GM18870 (cell line): ENCODE results near the gene DPYSL4.

ENCODE experiments used
- ATAC-seq: cut with Tn5 transposase; IDR thresholded peaks from one replicate; pipeline ENCODE4 v1.9.1; 2021; ENCODE audit warnings: moderate library complexity; ENCODE audit not compliant: unreplicated experiment

The DPYSL4 gene

GRCh38 chr10:132175907-132176581, 10.7 kb upstream of the DPYSL4 start:
- ATAC-seq, result no peak

- ATAC-seq, result no peak
These were observed 9.9 kb upstream of the DPYSL4 start for GRCh38 chr10:132176623-132177500.

- ATAC-seq, result no peak
These were observed 8.7 kb upstream of the DPYSL4 start for GRCh38 chr10:132178046-132178445.

GRCh38 chr10:132178672-132179545, 7.8 kb upstream of the DPYSL4 start:
- ATAC-seq, result no peak

- no peak for ATAC-seq
These were observed 7.0 kb upstream of the DPYSL4 start for GRCh38 chr10:132179551-132180392.

GRCh38 chr10:132180736-132181135, 6.0 kb upstream of the DPYSL4 start:
- no peak for ATAC-seq

GRCh38 chr10:132181691-132182425, 4.9 kb upstream of the DPYSL4 start:
- no peak for ATAC-seq

GRCh38 chr10:132182591-132182990, 4.2 kb upstream of the DPYSL4 start:
- no peak for ATAC-seq

GRCh38 chr10:132183046-132183445, 3.7 kb upstream of the DPYSL4 start:
- no peak for ATAC-seq

GRCh38 chr10:132184816-132185593, 1.7 kb upstream of the DPYSL4 start:
- no peak for ATAC-seq

GRCh38 chr10:132185601-132186487, 904 bp upstream of the DPYSL4 start:
- ATAC-seq, result no peak

- no peak for ATAC-seq
These were observed 836 bp downstream of the DPYSL4 start for GRCh38 chr10:132187430-132188138.

GRCh38 chr10:132188331-132188730, 1.6 kb downstream of the DPYSL4 start:
- ATAC-seq, result no peak

- ATAC-seq, result no peak
These were observed 2.3 kb downstream of the DPYSL4 start for GRCh38 chr10:132189016-132189415.

- ATAC-seq, result no peak
These were observed 3.2 kb downstream of the DPYSL4 start for GRCh38 chr10:132189810-132190422.

GRCh38 chr10:132192076-132192975, 5.6 kb downstream of the DPYSL4 start:
- ATAC-seq, result no peak
